SK-N-SH (cell line): ENCODE measurements around the gene THOP1. TPM values are rescaled to one million over a fixed set of nuclear protein-coding genes. Genes with fewer than 3 reads are reported as not detected.
A peak's percentile ranks its signal among the peaks of the same experiment; 100 is the strongest.

Experiments used
- CTCF ChIA-PET: fragments of 300-600, 350-600 bp; formaldehyde crosslinking; extraction: SDS; loops from one replicate; lab custom pipeline; 2021; lab: Yijun Ruan, JAX
- POLR2A ChIA-PET: fragments of 350-600 bp; sonication (Branson Sonifier 250); formaldehyde crosslinking; extraction: SDS; loops from one replicate; lab custom pipeline; 2020; ENCODE audit warnings: antibody characterized with exemption, inconsistent platforms; lab: Yijun Ruan, JAX
- DNase-seq: peaks from one replicate; pipeline ENCODE4 v3.0.0; 2012
- H2AFZ ChIP-seq: fragments of 200-600 bp; sonication (generic); 2 replicates; pipeline ENCODE4 v1.8.1; 2016; ENCODE audit warnings: antibody characterized with exemption, mild to moderate bottlenecking, low read depth
- H3F3A ChIP-seq: fragments of 200-600 bp; sonication (generic); replicated peaks from 2 replicates; pipeline ENCODE3; 2016; ENCODE audit warnings: antibody characterized with exemption, mild to moderate bottlenecking; ENCODE audit not compliant: insufficient read depth
- H3K27ac ChIP-seq, 2 experiments: fragments of 200-500 bp in 1 of 2; fragments of 200-600 bp in 1 of 2; sonication (Bioruptor generic) in 1 of 2; sonication (generic), shearing (Covaris generic) in 1 of 2; 2 replicates each; pipeline versions ENCODE4 v1.5.1 to v1.6.1; 2014 to 2016; ENCODE audit warnings: low read depth in 2 of 2, inconsistent platforms in 1 of 2, low read length in 1 of 2, mild to moderate bottlenecking in 1 of 2, mixed read lengths in 1 of 2
- H3K27me3 ChIP-seq: fragments of 200-600 bp; sonication (generic), shearing (Covaris generic); 2 replicates; pipeline ENCODE4 v1.6.1; 2016; ENCODE audit warnings: mixed run types; ENCODE audit not compliant: insufficient read depth
- H3K36me3 ChIP-seq, 2 experiments: fragments of 200-500 bp in 1 of 2; fragments of 200-600 bp in 1 of 2; sonication (Bioruptor generic) in 1 of 2; sonication (generic) in 1 of 2; replicated peaks in 1 of 2; 2 replicates each; pipeline versions ENCODE3 to v1.5.1; 2014 to 2016; ENCODE audit warnings: low read length in 1 of 2, mild to moderate bottlenecking in 1 of 2; ENCODE audit not compliant: insufficient read depth in 2 of 2, control insufficient read depth in 1 of 2
- H3K4me1 ChIP-seq, 2 experiments: fragments of 200-500 bp in 1 of 2; fragments of 200-600 bp in 1 of 2; sonication (Bioruptor generic) in 1 of 2; sonication (generic), shearing (Covaris generic) in 1 of 2; 2 replicates each; pipeline versions ENCODE4 v1.5.1 to v1.6.1; 2014 to 2016; ENCODE audit warnings: low read depth in 1 of 2, low read length in 1 of 2, mixed run types in 1 of 2; ENCODE audit not compliant: insufficient read depth in 2 of 2, control insufficient read depth in 1 of 2
- H3K4me2 ChIP-seq: fragments of 200-600 bp; sonication (generic), shearing (Covaris generic); 2 replicates; pipeline ENCODE4 v1.6.1; 2017; ENCODE audit warnings: mixed run types
- H3K4me3 ChIP-seq, 2 experiments: fragments of 200-500 bp in 1 of 2; fragments of 200-600 bp in 1 of 2; sonication (Bioruptor generic) in 1 of 2; sonication (generic), shearing (Covaris generic) in 1 of 2; 2 replicates each; pipeline versions ENCODE4 v1.5.1 to v1.8.1; 2014 to 2016; ENCODE audit warnings: low read depth in 2 of 2, inconsistent platforms in 1 of 2, low read length in 1 of 2, mild to moderate bottlenecking in 1 of 2, mixed read lengths in 1 of 2, moderate library complexity in 1 of 2
- H3K79me2 ChIP-seq: fragments of 200-600 bp; sonication (generic); 2 replicates; pipeline ENCODE4 v1.8.1; 2017; ENCODE audit warnings: mild to moderate bottlenecking; ENCODE audit not compliant: insufficient read depth
- H3K9ac ChIP-seq: fragments of 200-600 bp; sonication (generic); 2 replicates; pipeline ENCODE4 v1.6.1; 2017; ENCODE audit warnings: mixed run types
- H3K9me2 ChIP-seq: fragments of 200-600 bp; sonication (generic); 2 replicates; pipeline ENCODE4 v1.6.1; 2017; ENCODE audit warnings: mixed run types
- H3K9me3 ChIP-seq: fragments of 200-600 bp; sonication (generic); 2 replicates; pipeline ENCODE4 v1.6.1; 2017; ENCODE audit warnings: mixed run types, mild to moderate bottlenecking, moderate library complexity
- H4K20me1 ChIP-seq: fragments of 200-600 bp; sonication (generic); 2 replicates; pipeline ENCODE4 v1.6.1; 2017; ENCODE audit warnings: mild to moderate bottlenecking, mixed run types; ENCODE audit not compliant: insufficient read depth
- CHD2 ChIP-seq: fragments of 150-350 bp; IDR thresholded peaks from 2 replicates; pipeline ENCODE4 v1.6.1; 2018; ENCODE audit warnings: low read length; ENCODE audit not compliant: partially characterized antibody
- CTCF ChIP-seq: fragments of 200-600 bp; sonication (generic); IDR thresholded peaks from 2 replicates; pipeline ENCODE4 v1.6.1; 2017; ENCODE audit warnings: antibody characterized with exemption, mild to moderate bottlenecking, moderate library complexity
- ELF1 ChIP-seq: IDR thresholded peaks from 2 replicates; pipeline ENCODE4 v1.4.0; 2012
- EP300 ChIP-seq, 2 experiments: IDR thresholded peaks; 2 replicates each; pipeline versions ENCODE4 v1.4.0 to v1.6.1; 2012; ENCODE audit warnings: borderline replicate concordance in 1 of 2, low read depth in 1 of 2, low read length in 1 of 2
- IRF3 ChIP-seq: fragments of 150-350 bp; IDR thresholded peaks from 2 replicates; pipeline ENCODE4 v1.6.1; 2016; ENCODE audit warnings: mild to moderate bottlenecking, low read depth, low read length
- MAX ChIP-seq: IDR thresholded peaks from 2 replicates; pipeline ENCODE4 v1.4.0; 2012; ENCODE audit warnings: low read depth
- MEF2A ChIP-seq: IDR thresholded peaks from 2 replicates; pipeline ENCODE4 v1.4.0; 2012; ENCODE audit warnings: low read depth, borderline replicate concordance
- MXI1 ChIP-seq: IDR thresholded peaks from 2 replicates; pipeline ENCODE4 v1.6.1; 2012; ENCODE audit warnings: mild to moderate bottlenecking, low read depth, low read length, improper control_type of control experiment
- NFIC ChIP-seq: IDR thresholded peaks from 2 replicates; pipeline ENCODE4 v1.4.0; 2012; ENCODE audit warnings: borderline replicate concordance
- PBX3 ChIP-seq: IDR thresholded peaks from 2 replicates; pipeline ENCODE4; 2012
- USF1 ChIP-seq: IDR thresholded peaks from 2 replicates; pipeline ENCODE4 v1.4.0; 2012; ENCODE audit warnings: low read depth, borderline replicate concordance
- WGBS: methylation state at CpG from one replicate; pipeline ENCODE4 v1.1.6; 2017; ENCODE audit warnings: low lambda C conversion rate; 5-methylcytosine and 5-hydroxymethylcytosine counted together
- polyA plus RNA-seq, 3 experiments: library from polyadenylated mRNA; depleted of rRNA; stranded (reverse); fragments of >200 nt; gene quantifications; 2 replicates each; pipeline ENCODE4 v1.2.3, GENCODE V29; 2012

THOP1 gene
- polyA plus RNA-seq, 1 of the 3 experiments (the other 2 are of a cell fraction): 138 TPM

GRCh38 chr19:2813235-2814160, 28.2 kb downstream of the THOP1 start:
- no peak overlapping the region for H3K4me2 ChIP-seq
- 81% methylated on average over 23 of the region's 35 CpGs for WGBS
- no peak overlapping the region for H2AFZ ChIP-seq
- no peak overlapping the region for H3K9ac ChIP-seq
- no peaks in the 10 kb centered on the region for H3K9me2 ChIP-seq
- H3K9me3 ChIP-seq: no peaks in the 10 kb centered on the region
- ChIA-PET POLR2A (interaction anchor here (1.0 kb wide), 1 partner anchor 30 kb away, joined by 3 read pairs; the partner anchor contains the start of gene SGTA), CTCF (interaction anchor here (0.8 to 2.4 kb wide), 3 partner anchors 11 to 295 kb away, joined by 3 to 6 read pairs (median 4); no protein-coding TSS in a partner anchor)
- TF ChIP-seq CTCF (no peak), NFIC (no peak), MAX (no peak), CHD2 (no peak), IRF3 (no peak), ELF1 (no peak), EP300 (IDR thresholded peaks at IDR 0.05; ENCODE audit: borderline replicate concordance in 1 of 2, low read depth in 1 of 2, low read length in 1 of 2) (0 out of 4 replicates have a peak, but pooled peaks of 1 of the 2 experiments have one; percentile 24), MXI1 (0 out of 2 replicates have a peak, but pooled peaks have one; percentile 36), PBX3 (no peak), MEF2A (no peak), USF1 (no peak)
- H3F3A ChIP-seq: no peaks in the 10 kb centered on the region
- peaks cover 3 to 40% of the 10 kb centered on the region in 2 experiments for H3K36me3 ChIP-seq
- H4K20me1 ChIP-seq: no peaks in the 10 kb centered on the region
- H3K27me3 ChIP-seq: no peaks in the 10 kb centered on the region
- peaks cover 0 to 23% of the 10 kb centered on the region in 2 experiments; a peak in 1 of 4 replicates for H3K4me1 ChIP-seq
- H3K27ac ChIP-seq: peak overlapping the region in 1 of 2 experiments; percentile 86; a peak in 2 of 4 replicates
- H3K79me2 ChIP-seq: no peaks in the 10 kb centered on the region
- no peak overlapping the region for H3K4me3 ChIP-seq
- peak; percentile 94 for DNase-seq
